ENCODE results near the gene PPM1H. TPM values are rescaled to one million over a fixed set of nuclear protein-coding genes. Genes with fewer than 3 reads are reported as not detected.
"Not testable (repeated sequence)": the region's sequence is repeated elsewhere in the genome, so short reads cannot be mapped to it uniquely, and the experiment has no call there.

Gene PPM1H
- polyA plus RNA-seq, 1 donor, result 3.7 TPM

- DNase-seq, result no peak
Measured at GRCh38 chr12:62943779-62944395, 8.9 kb upstream of the PPM1H start.

GRCh38 chr12:62942316-62942715, 7.4 kb upstream of the PPM1H start:
- not testable (repeated sequence) for DNase-seq

GRCh38 chr12:62934239-62934798, 631 bp downstream of the PPM1H start:
- no peak for DNase-seq

- no peak for DNase-seq
Measured at GRCh38 chr12:62933602-62934238, 1.2 kb downstream of the PPM1H start.

- DNase-seq, result no peak
Measured at GRCh38 chr12:62933220-62933601, 1.7 kb downstream of the PPM1H start.

GRCh38 chr12:62931477-62931876, 3.5 kb downstream of the PPM1H start:
- DNase-seq, result no peak

GRCh38 chr12:62930546-62931425, 4.2 kb downstream of the PPM1H start:
- no peak for DNase-seq

GRCh38 chr12:62928632-62929031, 6.3 kb downstream of the PPM1H start:
- no peak for DNase-seq

GRCh38 chr12:62925680-62926079, 9.3 kb downstream of the PPM1H start:
- DNase-seq, result no peak

GRCh38 chr12:62924084-62924483, 10.9 kb downstream of the PPM1H start:
- DNase-seq, result no peak

GRCh38 chr12:62922539-62922938, 12.4 kb downstream of the PPM1H start:
- DNase-seq, result no peak

GRCh38 chr12:62919838-62920237, 15.1 kb downstream of the PPM1H start:
- DNase-seq, result no peak

GRCh38 chr12:62917926-62918325, 17.0 kb downstream of the PPM1H start:
- DNase-seq, result no peak

GRCh38 chr12:62916632-62917425, 18.1 kb downstream of the PPM1H start:
- no peak for DNase-seq

GRCh38 chr12:62915204-62915529, 19.8 kb downstream of the PPM1H start:
- DNase-seq, result no peak

GRCh38 chr12:62914443-62915203, 20.3 kb downstream of the PPM1H start:
- DNase-seq, result no peak

- DNase-seq, result no peak
Measured at GRCh38 chr12:62913380-62913779, 21.6 kb downstream of the PPM1H start.

- no peak for DNase-seq
Measured at GRCh38 chr12:62912644-62913043, 22.3 kb downstream of the PPM1H start.

GRCh38 chr12:62911286-62911685, 23.7 kb downstream of the PPM1H start:
- DNase-seq, result no peak

- no peak for DNase-seq
Measured at GRCh38 chr12:62910549-62911169, 24.3 kb downstream of the PPM1H start.

- DNase-seq, result no peak
Measured at GRCh38 chr12:62909340-62909739, 25.6 kb downstream of the PPM1H start.

Measured in hindlimb muscle (tissue), 1 donor.